AML-193 (cell line): ENCODE results near the gene ADRM1.
A peak's percentile ranks its signal among the peaks of the same experiment; 100 is the strongest.

Experiments
- DNase-seq, 2 experiments: peaks; one replicate each; lab custom pipeline; 2025; lab: John Stamatoyannopoulos, UW

ADRM1 gene

GRCh38 chr20:62302341-62303061 is at the start of gene ADRM1:
Gene ADRM1 (plus strand): TSS chr20:62302997. CDS start chr20:62303569, 572 bp downstream.
- peak; percentile 83 to 86 for DNase-seq

GRCh38 chr20:62253398-62253797 is 49.4 kb upstream of the ADRM1 start:
- no peak for DNase-seq

GRCh38 chr20:62254021-62254724 is 48.6 kb upstream of the ADRM1 start:
- no peak for DNase-seq

GRCh38 chr20:62255976-62256375 is 46.8 kb upstream of the ADRM1 start:
- DNase-seq: no peak

- no peak for DNase-seq
Measured at GRCh38 chr20:62258499-62259293, 44.1 kb upstream of the ADRM1 start.

- DNase-seq: no peak
Measured at GRCh38 chr20:62259294-62259565, 43.6 kb upstream of the ADRM1 start.

GRCh38 chr20:62262064-62262463 is 40.7 kb upstream of the ADRM1 start:
- no peak for DNase-seq

GRCh38 chr20:62263396-62263795 is 39.4 kb upstream of the ADRM1 start:
- DNase-seq: no peak

- DNase-seq: no peak
Measured at GRCh38 chr20:62265365-62265764, 37.4 kb upstream of the ADRM1 start.

- DNase-seq: no peak
Measured at GRCh38 chr20:62266340-62266739, 36.5 kb upstream of the ADRM1 start.

- DNase-seq: no peak
Measured at GRCh38 chr20:62266851-62267250, 35.9 kb upstream of the ADRM1 start.

- no peak for DNase-seq
Measured at GRCh38 chr20:62267543-62267942, 35.3 kb upstream of the ADRM1 start.

GRCh38 chr20:62268228-62268900 is 34.4 kb upstream of the ADRM1 start:
- no peak for DNase-seq

- DNase-seq: no peak
Measured at GRCh38 chr20:62269378-62269777, 33.4 kb upstream of the ADRM1 start.

- DNase-seq: no peak
Measured at GRCh38 chr20:62269871-62270270, 32.9 kb upstream of the ADRM1 start.

- DNase-seq: no peak
Measured at GRCh38 chr20:62272200-62272599, 30.6 kb upstream of the ADRM1 start.

- no peak for DNase-seq
Measured at GRCh38 chr20:62273416-62273815, 29.4 kb upstream of the ADRM1 start.

- no peak for DNase-seq
Measured at GRCh38 chr20:62274332-62274950, 28.4 kb upstream of the ADRM1 start.

- DNase-seq: no peak
Measured at GRCh38 chr20:62275219-62275618, 27.6 kb upstream of the ADRM1 start.

- no peak for DNase-seq
Measured at GRCh38 chr20:62276439-62276838, 26.4 kb upstream of the ADRM1 start.

GRCh38 chr20:62277253-62277652 is 25.5 kb upstream of the ADRM1 start:
- no peak for DNase-seq

GRCh38 chr20:62280303-62280702 is 22.5 kb upstream of the ADRM1 start:
- no peak for DNase-seq
